WERI-Rb-1 (cell line): ENCODE data around the gene RIT2.

Experiments used
- DNase-seq: peaks from one replicate; pipeline ENCODE4 v3.0.0-alpha.2; 2020
- H3K27ac ChIP-seq: fragments of 250-450 bp; sonication (Bioruptor Pico); 2 replicates; pipeline ENCODE4 v1.5.1; 2020; ENCODE audit warnings: mild to moderate bottlenecking, moderate library complexity
- H3K27me3 ChIP-seq: fragments of 250-450 bp; sonication (Bioruptor Pico); 2 replicates; pipeline ENCODE4 v1.5.1; 2021; ENCODE audit warnings: mild to moderate bottlenecking, low read depth, moderate library complexity; ENCODE audit not compliant: insufficient read depth, severe bottlenecking
- H3K36me3 ChIP-seq: fragments of 250-450 bp; sonication (Bioruptor Pico); 2 replicates; pipeline ENCODE4 v1.5.1; 2020; ENCODE audit warnings: mild to moderate bottlenecking, moderate library complexity
- H3K4me3 ChIP-seq: 2 replicates; pipeline ENCODE4 v1.5.1; 2011; ENCODE audit warnings: low read depth, mild to moderate bottlenecking, control low read depth, low read length
- H3K9me3 ChIP-seq: fragments of 250-450 bp; sonication (Bioruptor Pico); 2 replicates; pipeline ENCODE4 v1.5.1; 2021; ENCODE audit warnings: mild to moderate bottlenecking, moderate library complexity; ENCODE audit not compliant: severe bottlenecking
- TF ChIP-seq, protein P1 (sequence below): IDR thresholded peaks from 2 replicates; pipeline ENCODE4 v1.5.1; 2011; ENCODE audit warnings: low read depth, mild to moderate bottlenecking, control low read depth, inconsistent platforms, low read length

RIT2 gene

DNA sequence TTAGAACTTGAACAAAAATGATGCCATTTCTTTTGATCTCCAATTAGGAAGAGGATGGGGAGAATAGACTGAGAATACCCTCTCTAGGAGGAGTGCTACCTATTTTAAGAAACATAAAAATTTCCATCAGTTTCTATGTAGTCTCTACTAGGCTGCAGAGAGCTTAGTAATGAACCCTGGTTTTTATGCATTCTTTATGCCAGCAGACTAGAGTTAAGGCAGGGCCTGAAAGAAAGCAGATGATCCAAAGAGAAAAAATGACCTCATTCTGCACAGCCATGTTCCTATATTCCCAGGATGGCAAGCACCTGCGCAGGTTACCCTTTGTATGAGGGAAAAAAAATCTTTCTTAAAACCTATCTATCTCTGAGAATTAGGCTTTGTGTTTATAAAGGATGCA is 254.9 kb downstream of the RIT2 start:
- no peak overlapping the region for H3K27ac ChIP-seq
- no peaks in the 10 kb centered on the region for H3K27me3 ChIP-seq
- no peaks in the 10 kb centered on the region for H3K36me3 ChIP-seq
- TF ChIP-seq, protein P1, sequence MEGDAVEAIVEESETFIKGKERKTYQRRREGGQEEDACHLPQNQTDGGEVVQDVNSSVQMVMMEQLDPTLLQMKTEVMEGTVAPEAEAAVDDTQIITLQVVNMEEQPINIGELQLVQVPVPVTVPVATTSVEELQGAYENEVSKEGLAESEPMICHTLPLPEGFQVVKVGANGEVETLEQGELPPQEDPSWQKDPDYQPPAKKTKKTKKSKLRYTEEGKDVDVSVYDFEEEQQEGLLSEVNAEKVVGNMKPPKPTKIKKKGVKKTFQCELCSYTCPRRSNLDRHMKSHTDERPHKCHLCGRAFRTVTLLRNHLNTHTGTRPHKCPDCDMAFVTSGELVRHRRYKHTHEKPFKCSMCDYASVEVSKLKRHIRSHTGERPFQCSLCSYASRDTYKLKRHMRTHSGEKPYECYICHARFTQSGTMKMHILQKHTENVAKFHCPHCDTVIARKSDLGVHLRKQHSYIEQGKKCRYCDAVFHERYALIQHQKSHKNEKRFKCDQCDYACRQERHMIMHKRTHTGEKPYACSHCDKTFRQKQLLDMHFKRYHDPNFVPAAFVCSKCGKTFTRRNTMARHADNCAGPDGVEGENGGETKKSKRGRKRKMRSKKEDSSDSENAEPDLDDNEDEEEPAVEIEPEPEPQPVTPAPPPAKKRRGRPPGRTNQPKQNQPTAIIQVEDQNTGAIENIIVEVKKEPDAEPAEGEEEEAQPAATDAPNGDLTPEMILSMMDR, result no peak
- no peak for DNase-seq
- H3K9me3 ChIP-seq, result no peaks in the 10 kb centered on the region
- no peak overlapping the region for H3K4me3 ChIP-seq

DNA sequence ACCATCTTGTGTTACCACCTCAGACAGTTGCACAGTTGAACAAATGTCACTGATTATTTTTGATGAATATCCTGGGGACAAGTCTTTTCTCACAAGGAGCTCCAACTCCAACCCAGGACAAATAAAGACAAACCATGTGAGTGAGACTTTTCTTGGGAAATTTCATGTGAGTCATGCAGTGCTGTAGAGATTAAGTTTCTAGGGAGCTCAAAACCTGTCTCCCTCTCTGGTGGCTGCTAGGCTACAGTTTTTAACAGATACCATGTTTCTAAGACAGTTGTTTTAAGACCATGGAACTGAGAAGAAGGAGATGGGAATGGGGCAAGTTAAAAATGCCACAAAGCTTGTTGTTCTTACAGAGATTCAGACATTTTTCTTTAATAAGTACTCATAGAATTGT is 255.5 kb downstream of the RIT2 start:
- Histone ChIP-seq H3K27ac (no peak overlapping the region), H3K36me3 (no peaks in the 10 kb centered on the region), H3K9me3 (no peaks in the 10 kb centered on the region), H3K27me3 (no peaks in the 10 kb centered on the region), H3K4me3 (no peak overlapping the region)
- DNase-seq, result no peak
- TF ChIP-seq, protein P1, result no peak

DNA sequence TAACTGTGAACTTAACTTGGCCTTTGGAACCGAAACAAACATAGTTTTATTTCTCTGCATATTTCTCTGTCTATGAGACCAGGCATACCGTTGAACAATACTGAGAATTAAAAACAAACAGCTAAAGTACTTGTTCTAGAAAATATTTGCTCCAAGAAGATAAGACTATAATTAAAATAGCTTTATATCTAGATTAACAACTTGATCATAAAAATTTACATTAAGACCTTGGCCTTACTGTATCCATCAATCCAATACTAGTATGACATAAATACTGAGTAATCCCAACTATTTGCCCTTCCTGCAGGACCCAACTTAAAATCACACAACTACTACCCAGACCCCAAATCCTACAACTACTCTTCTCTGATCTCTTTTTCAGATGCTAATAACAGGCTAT is 260.9 kb downstream of the RIT2 start:
- Histone ChIP-seq H3K27ac (no peak overlapping the region), H3K4me3 (no peak overlapping the region), H3K36me3 (no peaks in the 10 kb centered on the region), H3K9me3 (no peaks in the 10 kb centered on the region), H3K27me3 (no peaks in the 10 kb centered on the region)
- TF ChIP-seq, protein P1, result no peak
- no peak for DNase-seq

DNA sequence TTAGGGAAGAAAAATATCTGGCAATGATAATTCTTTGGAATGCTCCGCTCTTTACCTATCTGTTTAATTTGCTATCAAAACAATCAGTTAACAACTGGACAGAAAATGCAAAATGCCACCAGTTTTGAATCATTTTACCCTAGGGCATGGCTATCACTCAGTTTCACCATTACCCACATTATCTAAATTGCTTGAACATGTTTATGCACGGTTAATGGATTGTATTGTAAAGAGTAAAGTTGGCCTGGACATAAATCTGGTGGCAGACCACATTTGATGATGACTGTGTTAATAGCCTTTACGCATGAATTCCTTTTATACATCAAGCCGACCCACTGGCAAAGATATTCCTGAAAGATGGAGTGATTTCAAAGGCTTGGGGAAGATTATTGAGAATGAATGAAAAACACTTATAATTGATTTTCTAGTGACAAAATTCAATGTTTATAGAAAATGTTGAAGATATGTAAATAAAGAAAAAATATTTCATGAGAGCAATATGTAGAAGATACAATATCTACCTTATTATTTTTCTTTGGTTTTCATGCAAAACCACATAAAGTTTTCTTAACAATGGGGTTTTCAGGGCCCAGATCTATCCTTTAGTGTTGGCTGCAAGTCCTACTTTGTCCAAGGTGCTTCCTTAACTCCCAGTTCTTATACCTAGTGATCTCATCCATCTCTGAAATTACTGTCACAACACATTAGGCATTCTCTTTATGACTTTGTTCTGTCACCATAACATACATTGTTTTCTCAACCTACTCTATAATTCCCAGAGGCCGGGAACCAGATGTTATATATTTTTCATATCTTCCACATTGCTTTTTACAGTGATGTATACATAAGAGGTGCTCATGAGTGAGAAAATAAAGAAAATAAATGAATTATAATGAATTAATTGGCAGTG is 265.1 kb downstream of the RIT2 start:
- Histone ChIP-seq H3K27me3 (no peaks in the 10 kb centered on the region), H3K4me3 (no peak overlapping the region), H3K36me3 (no peaks in the 10 kb centered on the region), H3K9me3 (no peaks in the 10 kb centered on the region), H3K27ac (no peak overlapping the region)
- TF ChIP-seq, protein P1, result no peak
- no peak for DNase-seq

DNA sequence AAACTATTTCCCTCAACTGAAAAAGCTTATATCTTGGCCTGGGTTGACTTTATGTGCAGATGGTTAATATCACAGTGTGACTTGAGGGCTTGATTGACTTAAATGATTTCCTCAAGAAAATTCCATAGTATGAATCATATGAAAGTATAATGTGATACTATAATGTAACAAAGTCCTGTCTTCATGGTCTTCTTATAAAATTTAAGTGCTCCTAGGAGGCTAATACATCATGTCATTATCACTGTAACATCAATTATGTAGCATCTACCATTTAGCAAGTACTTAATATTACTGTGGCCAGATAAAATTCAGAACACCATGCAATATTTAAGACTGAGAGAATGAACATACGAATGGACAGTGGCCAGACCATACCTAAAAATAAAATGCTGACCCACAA is 276.1 kb downstream of the RIT2 start:
- H3K27ac ChIP-seq, result no peak overlapping the region
- no peak overlapping the region for H3K4me3 ChIP-seq
- TF ChIP-seq, protein P1, result no peak

More for the DNA sequence above, 276.1 kb downstream of the RIT2 start:
- no peak for DNase-seq
- no peaks in the 10 kb centered on the region for H3K27me3 ChIP-seq
- H3K9me3 ChIP-seq, result no peaks in the 10 kb centered on the region
- H3K36me3 ChIP-seq, result no peaks in the 10 kb centered on the region
